Fibroblast of lung (primary cell): Measurements from ENCODE around the gene TP53AIP1. TPM values are rescaled to one million over a fixed set of nuclear protein-coding genes. Genes with fewer than 3 reads are reported as not detected.
A peak's percentile ranks its signal among the peaks of the same experiment; 100 is the strongest.

Experiments used
- DNase-seq, 2 donors: peaks; one replicate each; pipeline versions ENCODE4 v3.0.0 to v3.0.0-alpha.2; 2010; ENCODE audit warnings: low read depth in 2 of 2
- H2AFZ ChIP-seq: 2 replicates; pipeline ENCODE4 v1.5.1; 2012; ENCODE audit warnings: low read length, control low read depth, inconsistent platforms
- H3K27ac ChIP-seq: 2 replicates; pipeline ENCODE4 v1.5.1; 2011; ENCODE audit warnings: low read length, control low read depth; ENCODE audit not compliant: insufficient read depth
- H3K27me3 ChIP-seq: 2 replicates; pipeline ENCODE4 v1.5.1; 2011; ENCODE audit warnings: mild to moderate bottlenecking, low read length; ENCODE audit not compliant: control insufficient read depth, insufficient read depth
- H3K36me3 ChIP-seq: 2 replicates; pipeline ENCODE4 v1.5.1; 2011; ENCODE audit warnings: low read length; ENCODE audit not compliant: control insufficient read depth, insufficient read depth
- H3K4me1 ChIP-seq: 2 replicates; pipeline ENCODE4 v1.5.1; 2011; ENCODE audit warnings: low read length; ENCODE audit not compliant: control insufficient read depth, insufficient read depth; ENCODE audit errors: extremely low read depth
- H3K4me2 ChIP-seq: 2 replicates; pipeline ENCODE4 v1.5.1; 2011; ENCODE audit warnings: low read length, control low read depth; ENCODE audit not compliant: insufficient read depth; ENCODE audit errors: extremely low read depth
- H3K4me3 ChIP-seq, 4 experiments: fragments of 200-600 bp in 1 of 4; sonication (generic) in 1 of 4; replicated peaks in 1 of 4; 2 replicates each; pipeline ENCODE4 v1.5.1; 2011 to 2016; ENCODE audit warnings: low read length in 4 of 4, low read depth in 3 of 4, mild to moderate bottlenecking in 3 of 4, control low read depth in 2 of 4, inconsistent platforms in 1 of 4, mixed read lengths in 1 of 4; ENCODE audit not compliant: insufficient read depth in 1 of 4; ENCODE audit errors: control extremely low read depth in 1 of 4
- H3K79me2 ChIP-seq: 2 replicates; pipeline ENCODE4 v1.5.1; 2012; ENCODE audit warnings: mild to moderate bottlenecking, low read length, inconsistent platforms; ENCODE audit not compliant: control insufficient read depth, insufficient read depth
- H3K9ac ChIP-seq: 2 replicates; pipeline ENCODE4 v1.5.1; 2011; ENCODE audit warnings: mild to moderate bottlenecking, low read length, control low read depth; ENCODE audit not compliant: insufficient read depth
- H3K9me3 ChIP-seq: 2 replicates; pipeline ENCODE4 v1.5.1; 2012; ENCODE audit warnings: low read depth, low read length; ENCODE audit not compliant: control insufficient read depth, insufficient read depth
- H4K20me1 ChIP-seq: 2 replicates; pipeline ENCODE4 v1.5.1; 2011; ENCODE audit warnings: low read length; ENCODE audit not compliant: control insufficient read depth, insufficient read depth; ENCODE audit errors: extremely low read depth
- CTCF ChIP-seq, 2 donors: IDR thresholded peaks in 1 of 2; conservative IDR thresholded peaks in 1 of 2; 1 replicate in 1 of 2; 2 replicates in 1 of 2; pipeline ENCODE4 v1.5.1; 2011 to 2012; ENCODE audit warnings: low read length in 2 of 2, control low read depth in 1 of 2, inconsistent platforms in 1 of 2, low read depth in 1 of 2, mild to moderate bottlenecking in 1 of 2
- EZH2 ChIP-seq: IDR thresholded peaks from 2 replicates; pipeline ENCODE4 v1.5.1; 2012; ENCODE audit warnings: low read length, control low read depth, mild to moderate bottlenecking; ENCODE audit errors: missing control alignments
- polyA plus RNA-seq, 2 donors: library from polyadenylated mRNA; depleted of rRNA in 1 of 2; stranded (reverse) in 1 of 2; unstranded in 1 of 2; fragments of >200 nt; gene quantifications; 2 replicates each; pipeline ENCODE4 v1.2.1, GENCODE V29; 2011 to 2012; ENCODE audit warnings: missing spikeins in 1 of 2
- total RNA-seq: library from RNA; depleted of rRNA; stranded (reverse); fragments of >200 nt; gene quantifications from 2 replicates; pipeline ENCODE4 v1.2.1, GENCODE V29; 2014

The TP53AIP1 gene
- total and polyA plus RNA-seq, 2 donors (not counting 1 experiment from before 2014, with no cell fraction given), result not detected

- no peaks in the 10 kb centered on the region for H3K4me1 ChIP-seq
- no peak overlapping the region for H3K9ac ChIP-seq
- no peaks in the 10 kb centered on the region for H4K20me1 ChIP-seq
- no peaks in the 10 kb centered on the region for H3K9me3 ChIP-seq
- DNase-seq, result no peak
- H3K79me2 ChIP-seq, result no peaks in the 10 kb centered on the region
- H3K4me3 ChIP-seq, result no peak overlapping the region
- H3K27me3 ChIP-seq, result no peaks in the 10 kb centered on the region
- H3K4me2 ChIP-seq, result no peak overlapping the region
- H3K27ac ChIP-seq, result no peak overlapping the region
- no peak overlapping the region for H2AFZ ChIP-seq
- peaks cover 7% of the 10 kb centered on the region for H3K36me3 ChIP-seq
- no peak for TF ChIP-seq EZH2
- TF ChIP-seq CTCF (conservative IDR thresholded peaks at IDR 0.05 in 1 of 2, IDR thresholded peaks at IDR 0.05 in 1 of 2; ENCODE audit: low read depth in 1 of 2, low read length in 2 of 2), result no peak
These were observed 26.2 kb upstream of the TP53AIP1 start for GRCh38 chr11:128968916-128969315.

- H3K4me3 ChIP-seq, result no peak overlapping the region
- no peak overlapping the region for H3K4me2 ChIP-seq
- no peaks in the 10 kb centered on the region for H3K79me2 ChIP-seq
- no peaks in the 10 kb centered on the region for H3K27me3 ChIP-seq
- peaks cover 7% of the 10 kb centered on the region for H3K36me3 ChIP-seq
- DNase-seq, result no peak
- no peak overlapping the region for H3K9ac ChIP-seq
- no peaks in the 10 kb centered on the region for H4K20me1 ChIP-seq
- TF ChIP-seq EZH2, result no peak
- no peak for TF ChIP-seq CTCF (conservative IDR thresholded peaks at IDR 0.05 in 1 of 2, IDR thresholded peaks at IDR 0.05 in 1 of 2; ENCODE audit: low read depth in 1 of 2, low read length in 2 of 2)
- no peak overlapping the region for H3K27ac ChIP-seq
- no peak overlapping the region for H2AFZ ChIP-seq
- no peaks in the 10 kb centered on the region for H3K9me3 ChIP-seq
- H3K4me1 ChIP-seq, result no peaks in the 10 kb centered on the region
These were observed 24.9 kb upstream of the TP53AIP1 start for GRCh38 chr11:128967578-128967977.

- H3K4me2 ChIP-seq, result no peak overlapping the region
- H3K79me2 ChIP-seq, result no peaks in the 10 kb centered on the region
- no peaks in the 10 kb centered on the region for H3K4me1 ChIP-seq
- H3K27me3 ChIP-seq, result no peaks in the 10 kb centered on the region
- H4K20me1 ChIP-seq, result no peaks in the 10 kb centered on the region
- DNase-seq, result peak in 1 of 2 donors; percentile 12
- H3K9me3 ChIP-seq, result no peaks in the 10 kb centered on the region
- no peak overlapping the region for H3K4me3 ChIP-seq
- H3K9ac ChIP-seq, result no peak overlapping the region
- H3K27ac ChIP-seq, result no peak overlapping the region
- H3K36me3 ChIP-seq, result peaks cover 4% of the 10 kb centered on the region
- TF ChIP-seq CTCF (conservative IDR thresholded peaks at IDR 0.05 in 1 of 2, IDR thresholded peaks at IDR 0.05 in 1 of 2; ENCODE audit: low read depth in 1 of 2, low read length in 2 of 2) (no peak), EZH2 (no peak)
- no peak overlapping the region for H2AFZ ChIP-seq
These were observed 22.8 kb upstream of the TP53AIP1 start for GRCh38 chr11:128965485-128965884.
